PFSK-1 (cell line): Measurements from ENCODE around the gene AIG1.

ENCODE experiments used
- POLR2AphosphoS5 ChIP-seq: IDR thresholded peaks from 2 replicates; pipeline ENCODE4 v1.6.1; 2012; ENCODE audit warnings: low read depth, mild to moderate bottlenecking, control low read depth, low read length, moderate library complexity
- REST ChIP-seq, 2 experiments: IDR thresholded peaks; 2 replicates each; pipeline versions ENCODE4 v1.6.1 to v1.8.0; 2011 to 2012; ENCODE audit warnings: low read depth in 2 of 2, low read length in 2 of 2, control low read depth in 1 of 2, inconsistent platforms in 1 of 2, mild to moderate bottlenecking in 1 of 2, moderate library complexity in 1 of 2; ENCODE audit not compliant: insufficient read depth in 1 of 2
- SIN3A ChIP-seq: IDR thresholded peaks from 2 replicates; pipeline ENCODE4 v1.6.1; 2012; ENCODE audit warnings: mild to moderate bottlenecking, low read length, moderate library complexity, borderline replicate concordance; ENCODE audit not compliant: insufficient read depth
- TAF1 ChIP-seq: IDR thresholded peaks from 2 replicates; pipeline ENCODE4 v1.6.1; 2012; ENCODE audit warnings: low read length, control low read depth, borderline replicate concordance; ENCODE audit not compliant: insufficient read depth

- TF ChIP-seq TAF1, result no peak
- TF ChIP-seq REST (IDR thresholded peaks at IDR 0.05; ENCODE audit: insufficient read depth in 1 of 2, low read depth in 2 of 2, low read length in 2 of 2), result no peak
- TF ChIP-seq POLR2AphosphoS5, result no peak
- TF ChIP-seq SIN3A, result no peak
These were observed 27.2 kb downstream of the AIG1 start for GRCh38 chr6:143087856-143088255.
